Upper lobe of right lung (tissue), 1 donor: Measurements from ENCODE around the gene CRIP1. TPM values are rescaled to one million over a fixed set of nuclear protein-coding genes. Genes with fewer than 3 reads are reported as not detected.

ENCODE experiments used
- ATAC-seq: fragments of 200-7000 bp; cut with Tn5 transposase; one replicate; pipeline ENCODE4 v1.9.1; 2020; ENCODE audit warnings: mild to moderate bottlenecking, moderate library complexity
- DNase-seq: peaks from one replicate; pipeline ENCODE4 v3.0.0-alpha.2; 2020
- H3K27ac ChIP-seq: fragments of 200-600 bp; one replicate; pipeline ENCODE4 v1.8.0; 2022
- H3K27me3 ChIP-seq: fragments of 200-600 bp; one replicate; pipeline ENCODE4 v1.8.0; 2022; ENCODE audit warnings: mild to moderate bottlenecking
- H3K36me3 ChIP-seq: fragments of 200-600 bp; one replicate; pipeline ENCODE4 v1.8.0; 2022
- H3K4me1 ChIP-seq: fragments of 200-600 bp; one replicate; pipeline ENCODE4 v1.8.0; 2022
- H3K4me3 ChIP-seq: fragments of 200-600 bp; one replicate; pipeline ENCODE4 v1.8.0; 2022; ENCODE audit warnings: mild to moderate bottlenecking
- H3K9me3 ChIP-seq: fragments of 200-600 bp; one replicate; pipeline ENCODE4 v1.8.0; 2022
- intact Hi-C: fragments of 100-400 bp; cut with DNase I; formaldehyde crosslinking; loops from one replicate; pipeline ENCODE4 v1.11.0; 2022
- total RNA-seq: library from RNA; stranded (reverse); fragmentation: NEBNext Ultra II Directional; extraction: Animal tissue kit (Norgen Biotek cat#: 25700); gene quantifications from one replicate; pipeline ENCODE4 v1.2.1, GENCODE V29; 2021
- TF ChIP-seq, protein P1 (sequence below): fragments of 200-600 bp; IDR thresholded peaks from one replicate; pipeline ENCODE4 v1.8.0; 2022; ENCODE audit warnings: antibody characterized with exemption
- donor health status: DM: no; HTN: yes; CAD: no; lungs with severe emphysema.

CRIP1 gene
- total RNA-seq, 1 donor from 2014 or later: 96.2 TPM

DNA sequence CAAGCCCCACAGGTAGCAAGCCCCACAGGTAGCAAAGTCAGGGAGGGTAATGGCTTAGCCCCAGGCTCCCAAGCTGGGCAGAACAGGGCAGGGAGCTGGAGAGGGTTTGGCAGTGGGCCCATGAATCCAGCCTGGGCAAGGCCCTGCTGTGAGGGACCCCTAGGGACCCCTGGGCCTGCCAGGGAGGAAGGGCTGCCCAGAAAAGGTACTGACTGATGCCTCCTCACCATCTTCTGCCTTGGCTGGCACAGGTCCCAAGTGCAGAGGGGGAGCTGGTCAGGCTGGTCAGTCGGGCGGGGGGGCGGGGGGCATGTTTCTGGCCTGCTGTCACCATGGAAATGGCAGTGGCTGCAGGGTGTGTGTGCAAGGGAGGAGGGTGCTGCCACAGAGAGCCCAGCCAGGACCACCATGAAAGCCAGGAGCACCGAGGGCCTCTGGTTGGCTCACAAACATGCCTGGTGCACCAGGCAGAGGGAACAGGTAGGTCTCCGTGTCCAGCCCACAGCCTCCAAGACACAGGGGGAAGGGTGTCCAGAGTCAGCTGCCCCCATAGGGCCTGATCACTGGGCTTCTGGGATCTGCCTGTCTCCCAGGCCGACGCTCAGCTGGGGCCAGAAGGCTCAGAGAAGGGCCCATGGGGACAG, 13.5 kb upstream of the CRIP1 start:
- no peak for DNase-seq
- Histone ChIP-seq H3K27me3 (peaks cover 12% of the 10 kb centered on the region), H3K27ac (peak overlapping the region; percentile 88), H3K9me3 (no peaks in the 10 kb centered on the region), H3K4me1 (peaks cover 35% of the 10 kb centered on the region), H3K36me3 (no peaks in the 10 kb centered on the region), H3K4me3 (peak overlapping the region; percentile 56)
- ATAC-seq: no peak
- intact Hi-C loops: no loop called here
- TF ChIP-seq, protein P1, sequence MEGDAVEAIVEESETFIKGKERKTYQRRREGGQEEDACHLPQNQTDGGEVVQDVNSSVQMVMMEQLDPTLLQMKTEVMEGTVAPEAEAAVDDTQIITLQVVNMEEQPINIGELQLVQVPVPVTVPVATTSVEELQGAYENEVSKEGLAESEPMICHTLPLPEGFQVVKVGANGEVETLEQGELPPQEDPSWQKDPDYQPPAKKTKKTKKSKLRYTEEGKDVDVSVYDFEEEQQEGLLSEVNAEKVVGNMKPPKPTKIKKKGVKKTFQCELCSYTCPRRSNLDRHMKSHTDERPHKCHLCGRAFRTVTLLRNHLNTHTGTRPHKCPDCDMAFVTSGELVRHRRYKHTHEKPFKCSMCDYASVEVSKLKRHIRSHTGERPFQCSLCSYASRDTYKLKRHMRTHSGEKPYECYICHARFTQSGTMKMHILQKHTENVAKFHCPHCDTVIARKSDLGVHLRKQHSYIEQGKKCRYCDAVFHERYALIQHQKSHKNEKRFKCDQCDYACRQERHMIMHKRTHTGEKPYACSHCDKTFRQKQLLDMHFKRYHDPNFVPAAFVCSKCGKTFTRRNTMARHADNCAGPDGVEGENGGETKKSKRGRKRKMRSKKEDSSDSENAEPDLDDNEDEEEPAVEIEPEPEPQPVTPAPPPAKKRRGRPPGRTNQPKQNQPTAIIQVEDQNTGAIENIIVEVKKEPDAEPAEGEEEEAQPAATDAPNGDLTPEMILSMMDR: no peak

DNA sequence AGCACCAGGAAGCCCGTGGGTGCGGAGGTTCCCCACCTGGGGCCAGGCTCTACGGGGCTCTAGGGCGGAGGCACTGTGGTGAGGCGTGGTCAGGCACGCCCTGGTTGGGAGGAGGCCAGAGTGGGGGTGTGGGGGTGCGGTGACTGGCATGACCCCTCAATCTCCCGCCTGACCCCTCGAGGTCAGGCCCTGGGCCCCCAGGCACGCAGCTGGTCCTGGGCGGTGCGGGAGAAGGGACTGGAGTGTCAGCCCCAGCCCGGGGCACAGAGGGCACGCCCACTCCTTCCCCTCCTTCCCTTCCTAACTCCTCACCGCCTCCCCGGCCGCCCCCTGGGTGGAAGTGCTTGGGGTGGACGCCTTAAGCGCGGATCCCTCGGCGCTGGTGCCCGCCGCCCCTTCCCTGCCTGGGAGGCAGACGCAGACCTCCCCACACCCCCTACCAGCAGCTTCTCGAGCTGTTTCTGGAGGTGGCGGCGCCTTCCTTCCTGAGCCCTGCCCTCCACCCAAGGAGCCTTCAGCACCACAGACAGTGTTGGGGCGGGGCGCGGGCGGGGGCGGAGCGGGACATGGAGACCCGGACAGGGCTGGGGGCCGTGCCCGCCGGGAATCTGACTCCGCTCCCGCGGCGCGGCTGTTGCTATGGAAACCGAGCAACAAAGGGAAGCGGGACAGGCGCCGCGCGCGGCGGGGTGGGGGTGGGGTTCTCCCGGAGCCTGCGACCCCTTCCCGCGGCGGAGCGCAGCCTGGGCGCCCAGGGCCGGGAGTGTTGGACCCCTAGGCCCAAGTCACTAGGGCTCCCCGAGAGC, 12.8 kb upstream of the CRIP1 start:
- intact Hi-C loops: no loop called here
- Histone ChIP-seq H3K27ac (peak overlapping the region; percentile 88), H3K4me3 (peak overlapping the region; percentile 56), H3K9me3 (no peaks in the 10 kb centered on the region), H3K4me1 (peaks cover 35% of the 10 kb centered on the region), H3K36me3 (no peaks in the 10 kb centered on the region), H3K27me3 (peaks cover 12% of the 10 kb centered on the region)
- TF ChIP-seq, protein P1: no peak
- DNase-seq: peak; percentile 93
- ATAC-seq: peak; percentile 66

DNA sequence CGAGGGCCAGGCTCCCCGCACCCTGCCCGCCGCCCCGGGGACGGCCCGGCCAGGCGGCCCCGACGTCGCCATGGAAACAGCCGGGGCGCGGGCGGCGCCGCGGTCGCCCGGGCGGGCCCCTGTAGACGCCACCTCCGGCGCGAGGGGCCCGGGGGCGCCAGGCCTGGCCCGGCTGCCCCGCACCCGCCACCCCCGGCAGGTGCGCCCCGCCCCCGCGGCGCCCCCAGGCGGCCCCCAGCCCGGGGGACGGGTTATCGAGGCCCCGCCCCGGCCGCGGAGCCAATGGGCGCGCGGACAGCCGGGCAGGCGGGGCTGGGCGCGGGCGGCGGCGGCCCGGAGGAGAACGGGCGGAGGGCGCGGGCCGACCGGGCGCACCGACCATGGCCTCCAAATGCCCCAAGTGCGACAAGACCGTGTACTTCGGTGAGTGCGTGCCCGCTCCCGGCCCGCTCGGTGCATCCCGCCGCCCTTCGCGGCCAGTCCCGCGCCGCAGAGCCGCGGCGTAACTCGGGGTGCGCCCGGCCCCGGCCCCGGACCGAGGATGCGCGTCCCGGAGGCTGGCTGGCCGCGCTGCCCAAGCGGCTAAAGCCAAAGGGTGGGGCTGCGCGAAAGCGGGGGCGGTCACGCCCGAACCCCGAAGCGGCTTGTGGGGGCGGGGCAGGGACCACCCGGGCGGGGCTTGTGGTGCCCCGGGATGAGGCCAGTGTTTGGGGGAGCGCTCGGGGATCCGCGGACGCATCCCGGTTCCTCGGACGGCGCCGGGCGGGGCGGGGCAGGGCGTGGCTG, 12.0 kb upstream of the CRIP1 start, which contains the start of gene CRIP2:
CRIP2 (plus strand) TSS at position 339 of the 786 bp plus-strand sequence; CDS start at position 381, 42 bp downstream.
- no peak for DNase-seq
- peak; percentile 33 for ATAC-seq
- peaks cover 12% of the 10 kb centered on the region for H3K27me3 ChIP-seq

DNA sequence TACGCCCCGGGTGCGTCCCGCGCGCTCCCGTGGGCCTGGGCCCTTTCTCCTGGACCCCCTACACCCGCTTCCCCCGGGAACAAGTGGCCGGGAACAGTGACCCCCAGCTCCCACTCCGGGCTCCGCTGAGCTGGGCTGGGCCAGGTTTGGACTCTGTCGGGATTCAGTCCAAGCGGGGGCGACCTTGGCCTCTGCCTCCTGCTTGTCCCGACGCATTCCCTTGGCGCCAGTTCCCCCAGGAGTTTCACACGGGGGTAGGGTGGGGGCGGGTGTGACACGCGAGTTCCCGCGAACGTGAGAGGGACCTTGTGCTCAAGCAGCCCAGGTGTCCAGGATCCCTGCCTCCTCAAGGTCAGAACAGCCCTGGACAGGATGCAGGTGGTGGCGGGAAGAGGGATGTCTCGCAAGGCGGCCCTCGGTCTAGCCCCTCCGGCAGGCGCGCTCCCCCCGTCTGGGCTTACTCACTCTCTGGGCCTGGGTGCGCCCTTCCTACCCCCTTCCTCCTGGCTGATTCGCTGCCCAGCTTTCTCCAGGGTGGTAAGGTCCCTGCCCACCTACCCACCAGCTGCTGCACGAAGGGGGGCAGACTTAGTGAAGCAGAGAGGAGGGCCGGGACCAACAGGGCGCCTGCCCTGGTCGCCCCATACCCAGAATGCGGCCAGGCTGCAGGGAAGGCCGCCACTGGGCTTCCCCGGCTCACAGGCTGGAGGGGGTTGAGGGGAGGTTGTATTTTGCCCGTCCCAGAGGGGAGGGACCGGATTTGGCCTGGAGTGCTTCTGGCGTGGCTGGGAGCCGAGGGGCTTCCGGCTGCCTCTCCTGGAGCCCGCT, 11.2 kb upstream of the CRIP1 start:
- H3K27ac ChIP-seq: peak overlapping the region; percentile 93
- H3K27me3 ChIP-seq: peaks cover 12% of the 10 kb centered on the region
- TF ChIP-seq, protein P1: no peak
- H3K36me3 ChIP-seq: no peaks in the 10 kb centered on the region
- no peak for DNase-seq
- peak; percentile 0 for ATAC-seq
- no peaks in the 10 kb centered on the region for H3K9me3 ChIP-seq
- peak overlapping the region; percentile 66 for H3K4me3 ChIP-seq
- peaks cover 41% of the 10 kb centered on the region for H3K4me1 ChIP-seq
- intact Hi-C loops: no loop called here

More for the DNA sequence above, 12.0 kb upstream of the CRIP1 start, which contains the start of gene CRIP2:
- Histone ChIP-seq H3K4me1 (peaks cover 35% of the 10 kb centered on the region), H3K9me3 (no peaks in the 10 kb centered on the region), H3K27ac (peak within 1 kb of the TSS; percentile 93), H3K36me3 (no peaks in the 10 kb centered on the region), H3K4me3 (peak within 1 kb of the TSS; percentile 66)
- TF ChIP-seq, protein P1: no peak
- intact Hi-C loops: no loop called here
